SK-N-SH (cell line): ENCODE results near the gene SFXN3.

Experiments used
- CTCF ChIP-seq: fragments of 200-600 bp; sonication (generic); IDR thresholded peaks from 2 replicates; pipeline ENCODE4 v1.6.1; 2017; ENCODE audit warnings: antibody characterized with exemption, mild to moderate bottlenecking, moderate library complexity
- GABPA ChIP-seq: IDR thresholded peaks from 2 replicates; pipeline ENCODE4 v1.4.0; 2012; ENCODE audit warnings: low read depth, mild to moderate bottlenecking
- MXI1 ChIP-seq: IDR thresholded peaks from 2 replicates; pipeline ENCODE4 v1.6.1; 2012; ENCODE audit warnings: mild to moderate bottlenecking, low read depth, low read length, improper control_type of control experiment
- POLR2AphosphoS5 ChIP-seq: IDR thresholded peaks from 2 replicates; pipeline ENCODE4 v1.6.1; 2012; ENCODE audit warnings: low read depth, low read length
- SMC3 ChIP-seq: IDR thresholded peaks from 2 replicates; pipeline ENCODE4 v1.6.1; 2012; ENCODE audit warnings: low read depth, low read length, improper control_type of control experiment
- TF ChIP-seq, protein P1 (sequence below): IDR thresholded peaks from 2 replicates; pipeline ENCODE4 v1.6.1; 2012; ENCODE audit warnings: mild to moderate bottlenecking, low read depth, low read length, moderate library complexity

DNA sequence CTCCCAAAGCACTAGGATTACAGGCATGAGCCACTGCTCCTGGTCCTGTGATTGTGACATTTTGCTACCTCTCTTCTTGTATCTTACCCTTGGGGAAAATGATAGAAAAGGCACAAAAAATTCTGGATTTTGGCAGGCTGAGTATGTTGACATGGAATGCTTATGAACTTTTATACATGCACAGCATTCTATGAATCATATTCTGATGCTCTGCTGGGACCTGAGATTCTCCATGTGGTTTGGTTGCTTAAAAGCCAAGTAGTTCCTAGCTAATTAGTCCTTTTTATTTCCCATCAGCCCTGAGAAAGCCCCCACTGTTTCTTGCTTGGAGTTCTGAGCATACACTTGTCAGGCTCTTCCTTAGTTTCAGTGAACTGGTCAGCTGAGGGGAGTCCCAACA lies 22.5 kb downstream of the SFXN3 start:
- TF ChIP-seq GABPA (no peak), CTCF (no peak), POLR2AphosphoS5 (no peak), SMC3 (no peak), MXI1 (no peak)
- TF ChIP-seq, protein P1, sequence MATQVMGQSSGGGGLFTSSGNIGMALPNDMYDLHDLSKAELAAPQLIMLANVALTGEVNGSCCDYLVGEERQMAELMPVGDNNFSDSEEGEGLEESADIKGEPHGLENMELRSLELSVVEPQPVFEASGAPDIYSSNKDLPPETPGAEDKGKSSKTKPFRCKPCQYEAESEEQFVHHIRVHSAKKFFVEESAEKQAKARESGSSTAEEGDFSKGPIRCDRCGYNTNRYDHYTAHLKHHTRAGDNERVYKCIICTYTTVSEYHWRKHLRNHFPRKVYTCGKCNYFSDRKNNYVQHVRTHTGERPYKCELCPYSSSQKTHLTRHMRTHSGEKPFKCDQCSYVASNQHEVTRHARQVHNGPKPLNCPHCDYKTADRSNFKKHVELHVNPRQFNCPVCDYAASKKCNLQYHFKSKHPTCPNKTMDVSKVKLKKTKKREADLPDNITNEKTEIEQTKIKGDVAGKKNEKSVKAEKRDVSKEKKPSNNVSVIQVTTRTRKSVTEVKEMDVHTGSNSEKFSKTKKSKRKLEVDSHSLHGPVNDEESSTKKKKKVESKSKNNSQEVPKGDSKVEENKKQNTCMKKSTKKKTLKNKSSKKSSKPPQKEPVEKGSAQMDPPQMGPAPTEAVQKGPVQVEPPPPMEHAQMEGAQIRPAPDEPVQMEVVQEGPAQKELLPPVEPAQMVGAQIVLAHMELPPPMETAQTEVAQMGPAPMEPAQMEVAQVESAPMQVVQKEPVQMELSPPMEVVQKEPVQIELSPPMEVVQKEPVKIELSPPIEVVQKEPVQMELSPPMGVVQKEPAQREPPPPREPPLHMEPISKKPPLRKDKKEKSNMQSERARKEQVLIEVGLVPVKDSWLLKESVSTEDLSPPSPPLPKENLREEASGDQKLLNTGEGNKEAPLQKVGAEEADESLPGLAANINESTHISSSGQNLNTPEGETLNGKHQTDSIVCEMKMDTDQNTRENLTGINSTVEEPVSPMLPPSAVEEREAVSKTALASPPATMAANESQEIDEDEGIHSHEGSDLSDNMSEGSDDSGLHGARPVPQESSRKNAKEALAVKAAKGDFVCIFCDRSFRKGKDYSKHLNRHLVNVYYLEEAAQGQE: no peak
